ENCODE results near the gene HBG1.

DNA sequence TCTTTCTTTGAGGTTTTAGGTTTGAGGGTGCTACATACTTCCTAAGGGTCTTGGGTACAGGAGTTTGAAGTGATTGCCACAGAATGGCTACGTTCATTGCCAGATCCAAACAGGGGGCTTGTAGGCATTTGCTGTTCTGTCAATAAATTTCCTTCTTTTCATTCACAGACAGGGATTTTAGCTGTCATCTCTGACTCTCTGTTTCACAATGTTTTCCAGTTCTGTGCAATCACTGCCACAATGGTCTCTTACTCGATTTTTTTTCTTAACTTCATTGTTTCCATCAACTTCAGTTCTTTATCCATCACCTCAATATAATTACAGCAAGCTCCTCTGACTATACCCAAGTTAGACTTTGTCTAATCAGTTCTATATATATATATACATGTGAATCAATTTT, 9.2 kb downstream of the HBG1 start:
- no peak for TF ChIP-seq POLR2A (IDR thresholded peaks at IDR 0.05; ENCODE audit: low read depth)
- TF ChIP-seq, protein P1, sequence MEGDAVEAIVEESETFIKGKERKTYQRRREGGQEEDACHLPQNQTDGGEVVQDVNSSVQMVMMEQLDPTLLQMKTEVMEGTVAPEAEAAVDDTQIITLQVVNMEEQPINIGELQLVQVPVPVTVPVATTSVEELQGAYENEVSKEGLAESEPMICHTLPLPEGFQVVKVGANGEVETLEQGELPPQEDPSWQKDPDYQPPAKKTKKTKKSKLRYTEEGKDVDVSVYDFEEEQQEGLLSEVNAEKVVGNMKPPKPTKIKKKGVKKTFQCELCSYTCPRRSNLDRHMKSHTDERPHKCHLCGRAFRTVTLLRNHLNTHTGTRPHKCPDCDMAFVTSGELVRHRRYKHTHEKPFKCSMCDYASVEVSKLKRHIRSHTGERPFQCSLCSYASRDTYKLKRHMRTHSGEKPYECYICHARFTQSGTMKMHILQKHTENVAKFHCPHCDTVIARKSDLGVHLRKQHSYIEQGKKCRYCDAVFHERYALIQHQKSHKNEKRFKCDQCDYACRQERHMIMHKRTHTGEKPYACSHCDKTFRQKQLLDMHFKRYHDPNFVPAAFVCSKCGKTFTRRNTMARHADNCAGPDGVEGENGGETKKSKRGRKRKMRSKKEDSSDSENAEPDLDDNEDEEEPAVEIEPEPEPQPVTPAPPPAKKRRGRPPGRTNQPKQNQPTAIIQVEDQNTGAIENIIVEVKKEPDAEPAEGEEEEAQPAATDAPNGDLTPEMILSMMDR (IDR thresholded peaks at IDR 0.05), result no peak

All from esophagus muscularis mucosa (tissue), 3 donors.